GM21360 (cell line): Measurements from ENCODE around the gene PPP1R3E.

Experiments used
- ATAC-seq: cut with Tn5 transposase; IDR thresholded peaks from one replicate; pipeline ENCODE4 v1.9.1; 2021; ENCODE audit warnings: mild to moderate bottlenecking, moderate library complexity; ENCODE audit not compliant: unreplicated experiment

Gene PPP1R3E

GRCh38 chr14:23249824-23250223, 52.8 kb downstream of the PPP1R3E start:
- no peak for ATAC-seq

GRCh38 chr14:23248601-23249000, 54.1 kb downstream of the PPP1R3E start:
- no peak for ATAC-seq
